ENCODE measurements around the gene FOLR3. TPM values are rescaled to one million over a fixed set of nuclear protein-coding genes. Genes with fewer than 3 reads are reported as not detected.

The FOLR3 gene
- total RNA-seq, 1 experiment from 2014 or later = not detected

- H4K20me1 ChIP-seq (ENCODE audit: insufficient read depth) = no peaks in the 10 kb centered on the region
- no peak for TF ChIP-seq ELF1 (IDR thresholded peaks at IDR 0.05; ENCODE audit: borderline replicate concordance, low read depth)
- no peak for TF ChIP-seq REST (IDR thresholded peaks at IDR 0.05; ENCODE audit: low read depth)
- no peak for TF ChIP-seq ZFX (IDR thresholded peaks at IDR 0.05)
- no peak for TF ChIP-seq TCF7L2 (IDR thresholded peaks at IDR 0.05; ENCODE audit: borderline replicate concordance, extremely low read depth, insufficient read depth, insufficient read length)
- TF ChIP-seq JUND (IDR thresholded peaks at IDR 0.05) = no peak
- TF ChIP-seq EGR1 (IDR thresholded peaks at IDR 0.05; ENCODE audit: low read depth) = no peak
- TF ChIP-seq ATF3 (IDR thresholded peaks at IDR 0.05) = no peak
- TF ChIP-seq SRF (IDR thresholded peaks at IDR 0.05; ENCODE audit: low read depth) = no peak
- TF ChIP-seq CBX3 (IDR thresholded peaks at IDR 0.05; ENCODE audit: low read depth) = no peak
- no peak for TF ChIP-seq ZBTB33 (IDR thresholded peaks at IDR 0.05; ENCODE audit: extremely low read depth, insufficient replicate concordance, low read length)
- no peak for TF ChIP-seq ZNF274 (IDR thresholded peaks at IDR 0.05; ENCODE audit: low read depth, low read length)
- TF ChIP-seq CEBPB (IDR thresholded peaks at IDR 0.05; ENCODE audit: low read depth) = no peak
- TF ChIP-seq POLR2A (IDR thresholded peaks at IDR 0.05; ENCODE audit: borderline replicate concordance, extremely low read depth, insufficient read depth, insufficient read length) = no peak
- TF ChIP-seq FOSL1 (IDR thresholded peaks at IDR 0.05; ENCODE audit: low read depth) = no peak
- TF ChIP-seq YY1 (IDR thresholded peaks at IDR 0.05; ENCODE audit: extremely low read depth, insufficient replicate concordance, low read depth, low read length) = no peak
- TF ChIP-seq EZH2phosphoT487 (IDR thresholded peaks at IDR 0.05; ENCODE audit: borderline replicate concordance) = no peak
- no peak for TF ChIP-seq EZH2 (IDR thresholded peaks at IDR 0.05)
- no peak for TF ChIP-seq RAD21 (IDR thresholded peaks at IDR 0.05; ENCODE audit: low read depth)
- no peak for TF ChIP-seq SIN3A (IDR thresholded peaks at IDR 0.05; ENCODE audit: low read depth)
- no peaks in the 10 kb centered on the region for H3K9me2 ChIP-seq (ENCODE audit: insufficient read depth)
- ATAC-seq (no peak), DNase-seq (ENCODE audit: low read depth, low spot score) (no peak)
- H3K27ac ChIP-seq (ENCODE audit: low read depth, low read length) = no peak overlapping the region
- H3K27me3 ChIP-seq (ENCODE audit: insufficient read depth, low read length) = no peaks in the 10 kb centered on the region; the same call in 1 of the 2 replicates
- intact Hi-C loops (cut with micrococcal nuclease) = no loop called here
- H3K9ac ChIP-seq (ENCODE audit: low read length) = no peak overlapping the region
- H3K4me1 ChIP-seq (ENCODE audit: control insufficient read depth in 1 of 2, insufficient read depth in 2 of 2, low read length in 2 of 2) = no peaks in the 10 kb centered on the region
- no peak overlapping the region for H3K4me3 ChIP-seq (replicated peaks in 1 of 2; ENCODE audit: low read depth in 1 of 2, low read length in 2 of 2)
- POLR2A ChIA-PET = no interaction called here
- H3K9me3 ChIP-seq (ENCODE audit: control insufficient read depth in 1 of 2, insufficient read depth in 1 of 2, low read depth in 1 of 2, low read length in 2 of 2) = no peaks in the 10 kb centered on the region
- H3K4me2 ChIP-seq (ENCODE audit: low read length) = no peak overlapping the region
- H3K79me2 ChIP-seq (ENCODE audit: insufficient read depth, low read length) = no peaks in the 10 kb centered on the region
- H3K36me3 ChIP-seq (ENCODE audit: control insufficient read depth in 1 of 2, insufficient read depth in 2 of 2, low read length in 2 of 2) = no peaks in the 10 kb centered on the region
- RAD21 ChIA-PET (ENCODE audit: low non-redundant PET in 1 of 2, low total read pairs in 2 of 2, uncharacterized antibody in 2 of 2, unreplicated experiment in 2 of 2) = no interaction called here
- no TSS peak for BruUV-seq (replicated peaks)
- CTCF ChIA-PET = interaction anchor here (3.2 kb wide), 1 partner anchor 11 kb away, joined by 16 read pairs; no protein-coding TSS in a partner anchor
- no peak overlapping the region for H2AFZ ChIP-seq (ENCODE audit: low read depth, low read length, poor library complexity, severe bottlenecking)
These were observed 19.3 kb downstream of the FOLR3 start for GRCh38 chr11:72154816-72155215.

All from HCT116 (cell line).